Endothelial cell of umbilical vein (primary cell): ENCODE data around the gene COL1A1. TPM values are rescaled to one million over a fixed set of nuclear protein-coding genes. Genes with fewer than 3 reads are reported as not detected.

Experiments used
- BruUV-seq: library from RNA; stranded (reverse); fragments of 400-500 nt; replicated peaks from 2 replicates; lab custom pipeline; 2021; lab: Mats Ljungman, UMichigan
- CTCF ChIA-PET: fragments of 300-600, 350-600 bp; sonication (Branson Sonifier 250); formaldehyde crosslinking; loops from one replicate; lab custom pipeline; 2021; ENCODE audit warnings: antibody characterized with exemption, inconsistent platforms; lab: Charles Lee
- POLR2A ChIA-PET: fragments of 300-600, 350-600 bp; sonication (Branson Sonifier 250); formaldehyde crosslinking; loops from one replicate; lab custom pipeline; 2021; ENCODE audit warnings: antibody characterized with exemption, inconsistent platforms; lab: Charles Lee
- DNase-seq: peaks from one replicate; pipeline ENCODE4 v3.0.0-alpha.2; 2011; ENCODE audit warnings: low read depth, low spot score
- FAIRE-seq: peaks from 2 replicates; lab custom pipeline; 2011; peaks lifted over from hg19 to GRCh38; lab: Jason Lieb, UNC
- H2AFZ ChIP-seq: 2 replicates; pipeline ENCODE4 v1.6.0; 2012; ENCODE audit warnings: low read depth, low read length, control low read depth, inconsistent platforms
- H3K27ac ChIP-seq: 2 replicates; pipeline ENCODE4 v1.5.1; 2011; ENCODE audit warnings: low read depth, mild to moderate bottlenecking, control low read depth, low read length, moderate library complexity; ENCODE audit not compliant: insufficient read depth
- H3K27me3 ChIP-seq, 2 experiments: 2 replicates each; pipeline versions ENCODE4 v1.6.0 to v1.6.1; 2011; ENCODE audit warnings: low read length in 2 of 2, mixed read lengths in 1 of 2; ENCODE audit not compliant: control insufficient read depth in 2 of 2, insufficient read depth in 2 of 2
- H3K36me3 ChIP-seq, 2 experiments: 2 replicates in 1 of 2; 3 replicates in 1 of 2; pipeline ENCODE4 v1.5.1; 2011; ENCODE audit warnings: low read length in 2 of 2, mild to moderate bottlenecking in 1 of 2, moderate library complexity in 1 of 2; ENCODE audit not compliant: control insufficient read depth in 2 of 2, insufficient read depth in 2 of 2; ENCODE audit errors: extremely low read depth in 1 of 2
- H3K4me1 ChIP-seq: 3 replicates; pipeline ENCODE4 v1.5.1; 2011; ENCODE audit warnings: mild to moderate bottlenecking, low read length; ENCODE audit not compliant: control insufficient read depth, insufficient read depth; ENCODE audit errors: extremely low read depth
- H3K4me2 ChIP-seq: 2 replicates; pipeline ENCODE4 v1.6.1; 2011; ENCODE audit warnings: low read length, control low read depth, mixed read lengths; ENCODE audit not compliant: insufficient read depth
- H3K4me3 ChIP-seq, 3 experiments: fragments of 200-600 bp in 1 of 3; sonication (generic), shearing (Covaris generic) in 1 of 3; replicated peaks in 1 of 3; 2 replicates each; pipeline ENCODE4 v1.5.1; 2011 to 2016; ENCODE audit warnings: control low read depth in 3 of 3, low read length in 3 of 3, mild to moderate bottlenecking in 2 of 3, inconsistent platforms in 1 of 3, low read depth in 1 of 3, moderate library complexity in 1 of 3; ENCODE audit not compliant: insufficient read depth in 1 of 3
- H3K79me2 ChIP-seq: 2 replicates; pipeline ENCODE4 v1.6.0; 2012; ENCODE audit warnings: low read length, inconsistent platforms; ENCODE audit not compliant: control insufficient read depth, insufficient read depth
- H3K9ac ChIP-seq: replicated peaks from 2 replicates; pipeline ENCODE3; 2011; ENCODE audit warnings: low read length, control low read depth; ENCODE audit not compliant: insufficient read depth; ENCODE audit errors: extremely low read depth
- H3K9me1 ChIP-seq: replicated peaks from 3 replicates; pipeline ENCODE4 v1.6.0; 2011; ENCODE audit warnings: mild to moderate bottlenecking, low read length; ENCODE audit not compliant: control insufficient read depth, insufficient read depth; ENCODE audit errors: extremely low read depth
- H3K9me3 ChIP-seq: replicated peaks from 2 replicates; pipeline ENCODE4 v1.5.1; 2012; ENCODE audit warnings: low read length, inconsistent platforms; ENCODE audit not compliant: control insufficient read depth, insufficient read depth
- H4K20me1 ChIP-seq: replicated peaks from 2 replicates; pipeline ENCODE3; 2011; ENCODE audit warnings: mild to moderate bottlenecking, low read length; ENCODE audit not compliant: control insufficient read depth, insufficient read depth; ENCODE audit errors: extremely low read depth
- CTCF ChIP-seq, 2 donors: IDR thresholded peaks; 1 replicate in 1 of 2; 2 replicates in 1 of 2; pipeline ENCODE4 v1.5.1; 2011; ENCODE audit warnings: low read length in 2 of 2, mild to moderate bottlenecking in 2 of 2, moderate library complexity in 2 of 2, control low read depth in 1 of 2, inconsistent platforms in 1 of 2, low read depth in 1 of 2; ENCODE audit not compliant: insufficient read depth in 1 of 2; ENCODE audit errors: extremely low read depth in 1 of 2
- EZH2 ChIP-seq: IDR thresholded peaks from 2 replicates; pipeline ENCODE4 v1.6.1; 2012; ENCODE audit warnings: borderline replicate concordance, low read depth, mild to moderate bottlenecking, moderate library complexity, low read length, inconsistent platforms; ENCODE audit not compliant: severe bottlenecking
- FOS ChIP-seq: IDR thresholded peaks from 2 replicates; pipeline ENCODE4 v1.6.1; 2011; ENCODE audit warnings: mild to moderate bottlenecking, low read length, moderate library complexity, borderline replicate concordance; ENCODE audit not compliant: insufficient read depth
- GATA2 ChIP-seq: IDR thresholded peaks from 2 replicates; pipeline ENCODE4 v1.7.0; 2011; ENCODE audit warnings: low read depth, mild to moderate bottlenecking, moderate library complexity, mixed read lengths, low read length; ENCODE audit not compliant: insufficient read length, insufficient read depth
- JUN ChIP-seq: IDR thresholded peaks from 2 replicates; pipeline ENCODE4 v1.6.1; 2011; ENCODE audit warnings: borderline replicate concordance, low read depth; ENCODE audit not compliant: insufficient read length, insufficient read depth
- MAX ChIP-seq: IDR thresholded peaks from 2 replicates; pipeline ENCODE4 v1.6.1; 2011; ENCODE audit not compliant: insufficient read depth, insufficient read length
- MYC ChIP-seq: IDR thresholded peaks from one replicate; pipeline ENCODE4 v1.6.1; 2011; ENCODE audit warnings: mild to moderate bottlenecking, low read depth, low read length
- POLR2A ChIP-seq: IDR thresholded peaks from 2 replicates; pipeline ENCODE4 v1.6.1; 2012; ENCODE audit warnings: low read depth, mild to moderate bottlenecking, control low read depth, low read length
- POLR2AphosphoS5 ChIP-seq: IDR thresholded peaks from 2 replicates; pipeline ENCODE4 v1.6.1; 2012; ENCODE audit warnings: low read depth, mild to moderate bottlenecking, control low read depth, low read length, moderate library complexity; ENCODE audit not compliant: insufficient read depth
- dilution Hi-C: fragments of 300-500 bp; cut with MboI; formaldehyde crosslinking; loops from one replicate; pipeline ENCODE4 v1.15.0; 2019; ENCODE audit warnings: low sequenced_read_pairs; ENCODE audit not compliant: extremely low pct_ligation_motif_present
- intact Hi-C: fragments of 100-400 bp; cut with micrococcal nuclease; formaldehyde crosslinking; loops from one replicate; pipeline ENCODE4 v1.10.0; 2022
- polyA plus RNA-seq, 4 experiments: library from polyadenylated mRNA; depleted of rRNA in 3 of 4; stranded (reverse) in 3 of 4; unstranded in 1 of 4; fragments of >200 nt; gene quantifications; 2 replicates each; pipeline versions ENCODE4 v1.2.1 to v1.2.3, GENCODE V29; 2011 to 2012; ENCODE audit warnings: missing spikeins in 1 of 4
- total RNA-seq: library from RNA; stranded (reverse); gene quantifications from 2 replicates; pipeline ENCODE4 v1.2.3, GENCODE V29; 2021

COL1A1 gene
- total and polyA plus RNA-seq, 2 donors (not counting 3 experiments of a cell fraction or from before 2014, with no cell fraction given), result 0.07 TPM

GRCh38 chr17:50141026-50141744 is 60.2 kb downstream of the COL1A1 start:
- Histone ChIP-seq H3K36me3 (peaks cover 22 to 69% of the 10 kb centered on the region in 2 experiments), H4K20me1 (no peaks in the 10 kb centered on the region), H3K9ac (no peak overlapping the region), H3K27me3 (no peaks in the 10 kb centered on the region), H3K27ac (no peak overlapping the region), H3K79me2 (peaks cover 38% of the 10 kb centered on the region), H3K4me1 (peaks cover 32% of the 10 kb centered on the region), H3K9me3 (no peaks in the 10 kb centered on the region), H2AFZ (no peak overlapping the region), H3K9me1 (no peaks in the 10 kb centered on the region), H3K4me2 (no peak overlapping the region), H3K4me3 (no peak overlapping the region)
- no peak for TF ChIP-seq MYC
- no peak for TF ChIP-seq FOS
- TF ChIP-seq JUN, result no peak
- TF ChIP-seq CTCF (IDR thresholded peaks at IDR 0.05; ENCODE audit: extremely low read depth in 1 of 2, insufficient read depth in 1 of 2, low read depth in 1 of 2, low read length in 2 of 2), result no peak
- no peak for TF ChIP-seq MAX
- TF ChIP-seq EZH2, result no peak
- TF ChIP-seq POLR2AphosphoS5, result no peak
- TF ChIP-seq POLR2A, result no peak
- no peak for TF ChIP-seq GATA2
- intact Hi-C loops, result no loop called here
- DNase-seq (no peak), FAIRE-seq (peak; percentile 80)
- dilution Hi-C loops, result no loop called here
- POLR2A ChIA-PET, result no interaction called here
- CTCF ChIA-PET, result interaction anchor here (1.0 to 4.4 kb wide), 11 partner anchors 9 to 57 kb away, joined by 4 to 37 read pairs (median 15); partner anchors contain the start of genes PPP1R9B and SAMD14
- no TSS peak for BruUV-seq
